GM15510 (cell line): ENCODE data around the gene NDUFS5.

Experiments used
- POLR2A ChIP-seq: IDR thresholded peaks from 3 replicates; pipeline ENCODE4 v1.6.1; 2011; ENCODE audit warnings: borderline replicate concordance; ENCODE audit not compliant: insufficient read length; ENCODE audit errors: extremely low read depth

NDUFS5 gene

DNA sequence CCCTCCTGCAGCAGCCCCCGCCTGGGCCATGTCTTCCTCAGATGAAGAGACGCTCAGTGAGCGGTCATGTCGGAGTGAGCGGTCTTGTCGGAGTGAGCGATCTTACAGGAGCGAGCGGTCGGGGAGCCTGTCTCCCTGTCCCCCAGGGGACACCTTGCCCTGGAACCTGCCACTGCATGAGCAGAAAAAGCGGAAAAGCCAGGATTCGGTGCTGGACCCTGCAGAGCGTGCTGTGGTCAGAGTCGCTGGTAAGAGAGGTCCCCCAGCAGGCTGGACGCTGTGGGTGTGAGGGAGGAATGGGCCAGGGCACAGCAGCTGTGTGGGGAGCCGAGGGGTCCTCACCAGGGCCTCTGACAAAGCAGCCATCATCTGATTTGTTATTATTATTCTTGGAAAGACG is 58.0 kb downstream of the NDUFS5 start:
- no peak for TF ChIP-seq POLR2A
